SH-SY5Y (cell line): ENCODE data around the gene FBXW7.

Source experiments
- GATA2 ChIP-seq: IDR thresholded peaks from 2 replicates; pipeline ENCODE4 v1.6.1; 2011; ENCODE audit warnings: mild to moderate bottlenecking, low read depth, low read length
- GATA3 ChIP-seq: IDR thresholded peaks from 2 replicates; pipeline ENCODE4 v1.6.1; 2011; ENCODE audit warnings: low read depth, mild to moderate bottlenecking, low read length, moderate library complexity

DNA sequence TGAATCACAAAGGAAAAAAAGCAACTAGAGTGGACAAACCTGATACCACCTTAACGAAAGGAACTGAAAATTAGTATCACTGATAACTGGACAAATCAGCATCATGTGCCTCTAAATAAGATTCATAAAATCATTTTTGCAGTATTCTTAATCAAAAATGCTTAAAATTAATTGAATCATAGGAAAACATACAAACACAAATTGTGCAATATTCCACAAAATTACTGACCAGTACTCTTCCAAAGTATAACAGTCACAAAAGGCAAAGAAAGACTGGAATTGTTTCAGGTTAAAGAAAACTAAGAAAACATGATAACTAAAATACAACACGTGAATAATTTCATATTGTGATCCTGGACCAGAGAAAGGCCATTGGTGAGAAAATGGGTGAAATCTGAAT lies 27.1 kb downstream of the FBXW7 start:
- TF ChIP-seq GATA2 (no peak), GATA3 (no peak)
